Spleen (tissue), 11 donors: ENCODE measurements around the gene NFX1. TPM values are rescaled to one million over a fixed set of nuclear protein-coding genes. Genes with fewer than 3 reads are reported as not detected.

Experiments used
- DNase-seq: peaks from one replicate; pipeline ENCODE4 v3.0.0-alpha.2; 2020
- H3K27ac ChIP-seq, 8 donors: fragments of 200-600 bp; sonication (generic) in 7 of 8; 1 replicate in 4 of 8; 2 replicates in 4 of 8; pipeline versions ENCODE4 v1.5.0 to v1.8.0; 2016 to 2021; ENCODE audit warnings: inconsistent platforms in 4 of 8, mild to moderate bottlenecking in 4 of 8, moderate library complexity in 1 of 8
- H3K27me3 ChIP-seq, 7 donors: fragments of 200-600 bp; sonication (generic) in 6 of 7; replicated peaks in 1 of 7; 1 replicate in 4 of 7; 2 replicates in 3 of 7; pipeline versions ENCODE4 v1.5.0 to v1.8.0; 2016 to 2021; ENCODE audit warnings: inconsistent platforms in 3 of 7, mild to moderate bottlenecking in 1 of 7
- H3K36me3 ChIP-seq, 6 donors: fragments of 200-600 bp; sonication (generic) in 5 of 6; 1 replicate in 4 of 6; 2 replicates in 2 of 6; pipeline versions ENCODE4 v1.5.0 to v1.8.0; 2016 to 2021; ENCODE audit warnings: inconsistent platforms in 2 of 6
- H3K4me1 ChIP-seq, 6 donors: fragments of 200-600 bp; sonication (generic) in 5 of 6; 1 replicate in 3 of 6; 2 replicates in 3 of 6; pipeline versions ENCODE4 v1.5.0 to v1.8.0; 2016 to 2021; ENCODE audit warnings: inconsistent platforms in 3 of 6
- H3K4me3 ChIP-seq, 8 donors: fragments of 200-600 bp; sonication (generic) in 7 of 8; 1 replicate in 4 of 8; 2 replicates in 4 of 8; pipeline versions ENCODE4 v1.5.0 to v1.8.0; 2016 to 2021; ENCODE audit warnings: inconsistent platforms in 4 of 8, mild to moderate bottlenecking in 4 of 8, moderate library complexity in 2 of 8
- H3K9me3 ChIP-seq, 8 donors: fragments of 200-600 bp; sonication (generic) in 7 of 8; 1 replicate in 4 of 8; 2 replicates in 4 of 8; pipeline versions ENCODE4 v1.5.0 to v1.8.0; 2016 to 2021; ENCODE audit warnings: inconsistent platforms in 4 of 8
- POLR2A ChIP-seq, 3 donors: fragments of 450-650 bp; IDR thresholded peaks; one replicate each; pipeline ENCODE4 v1.5.1; 2017; ENCODE audit warnings: antibody characterized with exemption in 3 of 3, mild to moderate bottlenecking in 1 of 3
- POLR2AphosphoS5 ChIP-seq, 3 donors: sonication (generic); formaldehyde crosslinking; IDR thresholded peaks; one replicate each; pipeline ENCODE4 v1.5.1; 2017; ENCODE audit warnings: antibody characterized with exemption in 3 of 3
- WGBS, 5 donors: extraction: QIAGEN DNeasy Blood & Tissue Kit in 3 of 5; methylation state at CpG; one replicate each; pipeline versions ENCODE4 v1.1.5 to v1.1.7; 2013 to 2018; 5-methylcytosine and 5-hydroxymethylcytosine counted together
- intact Hi-C: fragments of 100-400 bp; cut with DNase I; formaldehyde crosslinking; loops from one replicate; pipeline ENCODE4 v1.15.0; 2023; ENCODE audit warnings: low total_unique reads
- polyA plus RNA-seq, 3 donors: library from polyadenylated mRNA; stranded (reverse); fragments of 200-250 nt; gene quantifications; one replicate each; pipeline ENCODE4 v1.2.1, GENCODE V29; 2013
- total RNA-seq, 7 donors: library from RNA; depleted of rRNA in 3 of 7; stranded (reverse); fragments of >200 nt in 3 of 7; fragmentation: NEBNext Ultra II Directional in 4 of 7; extraction: Animal tissue kit (Norgen Biotek cat#: 25700) in 4 of 7; gene quantifications; one replicate each; pipeline versions ENCODE4 v1.1.0 to v1.2.1, GENCODE V29; 2016 to 2021
- TF ChIP-seq, protein P1 (sequence below), 11 experiments: fragments of 200-600 bp in 7 of 11; fragments of 450-650 bp in 4 of 11; sonication (generic) in 4 of 11; IDR thresholded peaks in 8 of 11; conservative IDR thresholded peaks in 3 of 11; 1 replicate in 7 of 11; 2 replicates in 4 of 11; pipeline versions ENCODE4 v1.4.0 to v1.8.0; 2016 to 2021; ENCODE audit warnings: antibody characterized with exemption in 11 of 11, inconsistent platforms in 4 of 11, mild to moderate bottlenecking in 1 of 11
- donor health status: healthy with polysubstance abuse.
- donor health status: DM: no; HTN: no; CAD: no; lungs with moderate emphysema.
- donor health status: DM: no; HTN: no; CAD: no.
- donor health status: Bipolar disorder and iron deficiency.
- donor health status: healthy.
- donor health status: DM: no; HTN: no; CAD: no.
- donor health status: DM: yes; HTN: yes; CAD: no.

The NFX1 gene
- total and polyA plus RNA-seq, 10 donors, result 10.5 to 57.5 (median 42.4) TPM

DNA sequence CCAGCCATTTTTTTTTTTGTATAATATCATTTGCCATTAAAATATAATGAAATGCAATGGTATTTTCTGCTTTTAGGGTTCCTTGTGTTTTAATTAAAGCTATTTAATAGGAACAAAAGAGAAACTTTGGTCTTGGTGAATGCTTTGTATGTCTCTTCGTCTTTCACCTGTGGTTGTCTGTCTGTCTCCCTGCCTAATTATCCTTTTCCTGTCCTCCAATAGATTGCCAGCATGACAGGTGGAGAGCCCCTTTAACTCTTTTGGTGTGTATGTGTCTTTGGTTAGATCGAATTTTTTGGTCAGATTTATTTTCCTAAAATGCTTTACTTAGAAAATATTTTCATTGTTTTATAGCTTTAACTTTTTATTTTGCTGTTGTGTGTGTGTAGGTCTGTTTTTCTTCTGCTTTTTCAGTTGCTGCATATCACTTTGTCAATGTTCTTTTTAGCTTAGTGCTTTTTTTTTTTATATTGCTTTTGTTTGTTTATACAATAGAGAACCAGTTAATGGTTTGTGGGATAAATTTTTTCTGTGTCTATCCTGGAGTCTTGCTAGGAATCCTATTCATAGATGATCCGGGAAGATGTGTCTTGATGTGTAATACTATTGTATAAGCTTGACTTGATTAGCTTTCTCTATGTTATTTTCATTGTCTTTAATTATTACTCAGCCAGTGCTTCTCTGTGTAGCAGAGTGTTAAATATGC lies 16.9 kb upstream of the NFX1 start:
- WGBS, 5 donors, result 83 to 88% (median 87%) methylated on average over 3 of the region's 3 CpGs
- Histone ChIP-seq H3K27ac (no peak overlapping the region), H3K9me3 (no peaks in the 10 kb centered on the region), H3K4me1 (peaks cover 0 to 7% (median 0%) of the 10 kb centered on the region in 6 donors), H3K27me3 (no peaks in the 10 kb centered on the region), H3K4me3 (no peak overlapping the region), H3K36me3 (peaks cover 6 to 100% (median 93%) of the 10 kb centered on the region in 6 donors)
- intact Hi-C loops, result no loop called here
- DNase-seq, result no peak
- no peak for TF ChIP-seq POLR2AphosphoS5 (IDR thresholded peaks at IDR 0.05)
- TF ChIP-seq, protein P1, sequence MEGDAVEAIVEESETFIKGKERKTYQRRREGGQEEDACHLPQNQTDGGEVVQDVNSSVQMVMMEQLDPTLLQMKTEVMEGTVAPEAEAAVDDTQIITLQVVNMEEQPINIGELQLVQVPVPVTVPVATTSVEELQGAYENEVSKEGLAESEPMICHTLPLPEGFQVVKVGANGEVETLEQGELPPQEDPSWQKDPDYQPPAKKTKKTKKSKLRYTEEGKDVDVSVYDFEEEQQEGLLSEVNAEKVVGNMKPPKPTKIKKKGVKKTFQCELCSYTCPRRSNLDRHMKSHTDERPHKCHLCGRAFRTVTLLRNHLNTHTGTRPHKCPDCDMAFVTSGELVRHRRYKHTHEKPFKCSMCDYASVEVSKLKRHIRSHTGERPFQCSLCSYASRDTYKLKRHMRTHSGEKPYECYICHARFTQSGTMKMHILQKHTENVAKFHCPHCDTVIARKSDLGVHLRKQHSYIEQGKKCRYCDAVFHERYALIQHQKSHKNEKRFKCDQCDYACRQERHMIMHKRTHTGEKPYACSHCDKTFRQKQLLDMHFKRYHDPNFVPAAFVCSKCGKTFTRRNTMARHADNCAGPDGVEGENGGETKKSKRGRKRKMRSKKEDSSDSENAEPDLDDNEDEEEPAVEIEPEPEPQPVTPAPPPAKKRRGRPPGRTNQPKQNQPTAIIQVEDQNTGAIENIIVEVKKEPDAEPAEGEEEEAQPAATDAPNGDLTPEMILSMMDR (IDR thresholded peaks at IDR 0.05 in 8 of 11, conservative IDR thresholded peaks at IDR 0.05 in 3 of 11), result no peak

GRCh38 chr9:33273972-33274328 lies 16.4 kb upstream of the NFX1 start:
- no peaks in the 10 kb centered on the region for H3K9me3 ChIP-seq
- peaks cover 0 to 4% (median 0%) of the 10 kb centered on the region in 6 donors for H3K4me1 ChIP-seq
- intact Hi-C loops, result no loop called here
- no peak overlapping the region for H3K27ac ChIP-seq
- H3K4me3 ChIP-seq, result no peak overlapping the region
- H3K27me3 ChIP-seq, result no peaks in the 10 kb centered on the region
- no peak for TF ChIP-seq POLR2AphosphoS5 (IDR thresholded peaks at IDR 0.05)
- no peak for DNase-seq
- WGBS, 5 donors, result 81 to 100% (median 99%) methylated on average over 2 of the region's 2 CpGs
- peaks cover 6 to 100% (median 95%) of the 10 kb centered on the region in 6 donors for H3K36me3 ChIP-seq

DNA sequence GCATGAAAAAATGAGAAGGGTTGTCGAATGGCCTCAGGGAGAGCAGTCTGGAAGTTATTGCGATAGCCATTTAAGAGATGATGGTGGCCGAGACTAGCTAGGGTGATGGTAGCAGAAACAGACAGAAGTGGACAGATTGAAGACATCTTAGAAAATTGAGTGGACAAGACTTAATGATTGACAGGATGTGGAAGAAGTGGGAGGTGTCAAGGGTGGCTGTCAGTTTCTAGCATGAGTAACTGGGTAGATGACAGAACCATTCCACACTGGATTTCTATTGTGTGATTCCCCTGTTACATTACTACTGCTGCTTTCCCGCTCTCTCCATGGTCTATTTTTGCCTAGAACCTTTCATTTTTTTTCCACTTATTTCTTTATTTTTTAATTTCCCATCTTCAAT lies 12.8 kb upstream of the NFX1 start:
- WGBS, 5 donors, result 95 to 97% (median 96%) methylated on average over 4 of the region's 4 CpGs
- TF ChIP-seq POLR2AphosphoS5 (IDR thresholded peaks at IDR 0.05) (no peak), POLR2A (IDR thresholded peaks at IDR 0.05) (no peak)
- TF ChIP-seq, protein P1 (IDR thresholded peaks at IDR 0.05 in 8 of 11, conservative IDR thresholded peaks at IDR 0.05 in 3 of 11), result no peak
- H3K27me3 ChIP-seq, result no peaks in the 10 kb centered on the region
- H3K4me3 ChIP-seq, result no peak overlapping the region
- no peak overlapping the region for H3K27ac ChIP-seq
- peaks cover 6 to 100% (median 94%) of the 10 kb centered on the region in 6 donors for H3K36me3 ChIP-seq
- no peaks in the 10 kb centered on the region for H3K9me3 ChIP-seq
- intact Hi-C loops, result no loop called here
- no peaks in the 10 kb centered on the region for H3K4me1 ChIP-seq
- no peak for DNase-seq

- Histone ChIP-seq H3K27me3 (no peaks in the 10 kb centered on the region), H3K36me3 (peaks cover 0 to 48% (median 25%) of the 10 kb centered on the region in 6 donors), H3K4me3 (no peak overlapping the region), H3K9me3 (no peaks in the 10 kb centered on the region), H3K27ac (no peak overlapping the region), H3K4me1 (peaks cover 3 to 39% (median 19%) of the 10 kb centered on the region in 6 donors)
- intact Hi-C loops, result loop anchor here (10.0 kb wide), 1 partner anchor 179 kb away; no protein-coding TSS in a partner anchor
- TF ChIP-seq, protein P1 (IDR thresholded peaks at IDR 0.05 in 8 of 11, conservative IDR thresholded peaks at IDR 0.05 in 3 of 11), result no peak
- no peak for TF ChIP-seq POLR2AphosphoS5 (IDR thresholded peaks at IDR 0.05)
- TF ChIP-seq POLR2A (IDR thresholded peaks at IDR 0.05), result no peak
- DNase-seq, result no peak
- 47 to 76% (median 57%) methylated on average over 5 of the region's 5 CpGs for WGBS, 5 donors
Observed at GRCh38 chr9:33285502-33285901, 4.8 kb upstream of the NFX1 start.
